Right atrium auricular region (tissue), 2 donors: ENCODE measurements around the gene MEF2A. TPM values are rescaled to one million over a fixed set of nuclear protein-coding genes. Genes with fewer than 3 reads are reported as not detected.

Experiments
- DNase-seq: peaks from one replicate; pipeline ENCODE4 v3.0.0-alpha.2; 2019; ENCODE audit warnings: low spot score
- H3K27ac ChIP-seq, 2 donors: fragments of 200-600 bp; sonication (generic); 1 replicate in 1 of 2; 2 replicates in 1 of 2; pipeline ENCODE4 v1.5.1; 2016 to 2019
- H3K27me3 ChIP-seq, 2 donors: fragments of 200-600 bp; sonication (generic); one replicate each; pipeline versions ENCODE4 v1.5.1 to v1.6.0; 2017 to 2019
- H3K36me3 ChIP-seq: fragments of 200-600 bp; sonication (generic); one replicate; pipeline ENCODE4 v1.5.1; 2016
- H3K4me1 ChIP-seq, 2 donors: fragments of 200-600 bp; sonication (generic); one replicate each; pipeline versions ENCODE4 v1.5.1 to v1.6.0; 2017 to 2019
- H3K4me3 ChIP-seq, 2 donors: fragments of 200-600 bp; sonication (generic); 1 replicate in 1 of 2; 2 replicates in 1 of 2; pipeline ENCODE4 v1.5.1; 2017 to 2019; ENCODE audit warnings: mild to moderate bottlenecking in 1 of 2, moderate library complexity in 1 of 2
- H3K9me3 ChIP-seq, 2 donors: fragments of 200-600 bp; sonication (generic); one replicate each; pipeline ENCODE4 v1.5.1; 2019
- CTCF ChIP-seq, 2 donors: fragments of 200-600 bp; sonication (generic); IDR thresholded peaks; one replicate each; pipeline ENCODE4 v1.5.1; 2019; ENCODE audit warnings: antibody characterized with exemption in 2 of 2
- total RNA-seq, 2 donors: library from RNA; depleted of rRNA; stranded (reverse); fragments of >200 nt; gene quantifications; one replicate each; pipeline ENCODE4 v1.1.0, GENCODE V29; 2016

MEF2A gene
- total RNA-seq, 2 donors from 2014 or later, result 175 to 245 TPM

GRCh38 chr15:99696096-99696495 lies 130.3 kb downstream of the MEF2A start:
- Histone ChIP-seq H3K27ac (peak overlapping the region; percentile 14 to 73), H3K9me3 (no peaks in the 10 kb centered on the region), H3K4me3 (no peak overlapping the region), H3K4me1 (peaks cover 0 to 17% of the 10 kb centered on the region in 2 donors), H3K36me3 (peaks cover 41% of the 10 kb centered on the region), H3K27me3 (no peaks in the 10 kb centered on the region)
- TF ChIP-seq CTCF (IDR thresholded peaks at IDR 0.05), result no peak
- no peak for DNase-seq

GRCh38 chr15:99702895-99703602 lies 137.3 kb downstream of the MEF2A start:
- Histone ChIP-seq H3K4me1 (peaks cover 0 to 35% of the 10 kb centered on the region in 2 donors), H3K36me3 (no peaks in the 10 kb centered on the region), H3K4me3 (no peak overlapping the region), H3K9me3 (no peaks in the 10 kb centered on the region), H3K27me3 (no peaks in the 10 kb centered on the region), H3K27ac (peak overlapping the region; percentile 86 to 95)
- TF ChIP-seq CTCF (IDR thresholded peaks at IDR 0.05), result no peak
- no peak for DNase-seq

GRCh38 chr15:99703603-99704443 lies 138.0 kb downstream of the MEF2A start:
- TF ChIP-seq CTCF (IDR thresholded peaks at IDR 0.05), result peak; percentile 32 to 59
- peaks cover 0 to 43% of the 10 kb centered on the region in 2 donors for H3K4me1 ChIP-seq
- no peak overlapping the region for H3K4me3 ChIP-seq
- no peaks in the 10 kb centered on the region for H3K9me3 ChIP-seq
- peak overlapping the region; percentile 86 to 95 for H3K27ac ChIP-seq
- no peak for DNase-seq
- no peaks in the 10 kb centered on the region for H3K36me3 ChIP-seq
- no peaks in the 10 kb centered on the region for H3K27me3 ChIP-seq

- Histone ChIP-seq H3K27me3 (no peaks in the 10 kb centered on the region), H3K4me3 (no peak overlapping the region), H3K27ac (peak overlapping the region; percentile 86 to 95)
These were observed 138.7 kb downstream of the MEF2A start for GRCh38 chr15:99704444-99704838.

More at GRCh38 chr15:99704444-99704838, 138.7 kb downstream of the MEF2A start:
- DNase-seq, result no peak
- peak; percentile 41 to 80 for TF ChIP-seq CTCF (IDR thresholded peaks at IDR 0.05)
- Histone ChIP-seq H3K9me3 (no peaks in the 10 kb centered on the region), H3K4me1 (peaks cover 0 to 49% of the 10 kb centered on the region in 2 donors), H3K36me3 (no peaks in the 10 kb centered on the region)
